ENCODE data around the gene COX10.
A peak's percentile ranks its signal among the peaks of the same experiment; 100 is the strongest.

- TF ChIP-seq CTCF (conservative IDR thresholded peaks at IDR 0.05; ENCODE audit: low read length) (peak; percentile 41; the same call in 1 of the 2 replicates), EZH2phosphoT487 (IDR thresholded peaks at IDR 0.05; ENCODE audit: borderline replicate concordance, low read depth, low read length) (no peak)
These were observed 21.1 kb upstream of the COX10 start for GRCh38 chr17:14048169-14048568.

Data from OCI-LY7 (cell line).